ENCODE measurements around the gene CTRB1.

CTRB1 gene

GRCh38 chr16:75195811-75196790 lies 22.7 kb upstream of the CTRB1 start:
- no peak overlapping the region for H2AFZ ChIP-seq (ENCODE audit: low read depth, low read length)

DNA sequence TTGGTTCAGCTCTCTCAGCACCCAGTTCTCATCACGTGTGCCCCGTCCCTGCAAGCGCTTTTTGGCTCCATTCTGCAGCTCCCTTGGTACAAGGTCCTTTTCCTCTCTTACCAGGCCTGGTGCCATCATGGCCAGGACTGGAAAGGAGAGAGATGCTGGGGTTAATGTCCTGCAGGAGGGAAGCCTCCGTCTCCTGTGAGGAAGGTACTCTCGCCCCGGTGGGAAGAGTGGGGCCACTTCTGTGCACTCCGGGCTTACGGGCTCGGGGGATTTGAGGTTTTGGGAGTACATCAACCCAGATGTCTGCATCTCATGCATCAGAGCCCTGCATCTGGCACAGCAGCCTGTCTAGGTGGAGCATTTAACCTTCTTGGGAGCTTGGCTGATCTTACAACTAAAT lies 22.0 kb upstream of the CTRB1 start:
- no peak overlapping the region for H3K9ac ChIP-seq (ENCODE audit: low read length)
- no peak overlapping the region for H3K4me3 ChIP-seq (ENCODE audit: low read length)
- no peaks in the 10 kb centered on the region for H3K9me3 ChIP-seq (ENCODE audit: insufficient read depth, low read length)
- no peaks in the 10 kb centered on the region for H3K36me3 ChIP-seq (replicated peaks; ENCODE audit: low read depth, low read length)
- H3K4me1 ChIP-seq (ENCODE audit: low read length) = peaks cover 16% of the 10 kb centered on the region
- H4K20me1 ChIP-seq (ENCODE audit: insufficient read depth, low read length) = no peaks in the 10 kb centered on the region
- TF ChIP-seq EZH2phosphoT487 (IDR thresholded peaks at IDR 0.05; ENCODE audit: low read depth) = no peak
- no peak for TF ChIP-seq CTCF (IDR thresholded peaks at IDR 0.05; ENCODE audit: low read depth, low read length)
- H3K4me2 ChIP-seq (ENCODE audit: low read length) = no peak overlapping the region
- H2AFZ ChIP-seq (ENCODE audit: low read depth, low read length) = no peak overlapping the region
- H3K27ac ChIP-seq (ENCODE audit: low read length) = no peak overlapping the region
- H3K79me2 ChIP-seq (ENCODE audit: low read length) = no peaks in the 10 kb centered on the region
- peaks cover 58% of the 10 kb centered on the region for H3K27me3 ChIP-seq (ENCODE audit: low read depth, low read length)

More at GRCh38 chr16:75195811-75196790, 22.7 kb upstream of the CTRB1 start:
- Histone ChIP-seq H3K27me3 (ENCODE audit: low read depth, low read length) (peaks cover 59% of the 10 kb centered on the region), H3K4me1 (ENCODE audit: low read length) (peaks cover 9% of the 10 kb centered on the region), H3K36me3 (replicated peaks; ENCODE audit: low read depth, low read length) (no peaks in the 10 kb centered on the region), H3K4me3 (ENCODE audit: low read length) (no peak overlapping the region), H3K79me2 (ENCODE audit: low read length) (no peaks in the 10 kb centered on the region), H3K9ac (ENCODE audit: low read length) (no peak overlapping the region), H3K4me2 (ENCODE audit: low read length) (no peak overlapping the region), H3K27ac (ENCODE audit: low read length) (no peak overlapping the region), H4K20me1 (ENCODE audit: insufficient read depth, low read length) (no peaks in the 10 kb centered on the region), H3K9me3 (ENCODE audit: insufficient read depth, low read length) (no peaks in the 10 kb centered on the region)
- TF ChIP-seq CTCF (IDR thresholded peaks at IDR 0.05; ENCODE audit: low read depth, low read length) = no peak
- TF ChIP-seq EZH2phosphoT487 (IDR thresholded peaks at IDR 0.05; ENCODE audit: low read depth) = no peak

- no peaks in the 10 kb centered on the region for H3K9me3 ChIP-seq (ENCODE audit: insufficient read depth, low read length)
- H3K36me3 ChIP-seq (replicated peaks; ENCODE audit: low read depth, low read length) = no peaks in the 10 kb centered on the region
- H2AFZ ChIP-seq (ENCODE audit: low read depth, low read length) = no peak overlapping the region
- H3K27me3 ChIP-seq (ENCODE audit: low read depth, low read length) = peaks cover 56% of the 10 kb centered on the region
- H3K4me2 ChIP-seq (ENCODE audit: low read length) = no peak overlapping the region
- H3K4me3 ChIP-seq (ENCODE audit: low read length) = no peak overlapping the region
- H3K79me2 ChIP-seq (ENCODE audit: low read length) = no peaks in the 10 kb centered on the region
- no peak overlapping the region for H3K27ac ChIP-seq (ENCODE audit: low read length)
- H4K20me1 ChIP-seq (ENCODE audit: insufficient read depth, low read length) = no peaks in the 10 kb centered on the region
- TF ChIP-seq CTCF (IDR thresholded peaks at IDR 0.05; ENCODE audit: low read depth, low read length) (no peak), EZH2phosphoT487 (IDR thresholded peaks at IDR 0.05; ENCODE audit: low read depth) (no peak)
- peaks cover 17% of the 10 kb centered on the region for H3K4me1 ChIP-seq (ENCODE audit: low read length)
- no peak overlapping the region for H3K9ac ChIP-seq (ENCODE audit: low read length)
Measured at GRCh38 chr16:75197522-75198134, 21.2 kb upstream of the CTRB1 start.

- TF ChIP-seq EZH2phosphoT487 (IDR thresholded peaks at IDR 0.05; ENCODE audit: low read depth) (no peak), CTCF (IDR thresholded peaks at IDR 0.05; ENCODE audit: low read depth, low read length) (no peak)
- no peak overlapping the region for H3K4me2 ChIP-seq (ENCODE audit: low read length)
- H3K9me3 ChIP-seq (ENCODE audit: insufficient read depth, low read length) = no peaks in the 10 kb centered on the region
- peaks cover 17% of the 10 kb centered on the region for H3K4me1 ChIP-seq (ENCODE audit: low read length)
- no peak overlapping the region for H2AFZ ChIP-seq (ENCODE audit: low read depth, low read length)
- no peak overlapping the region for H3K27ac ChIP-seq (ENCODE audit: low read length)
- H3K9ac ChIP-seq (ENCODE audit: low read length) = no peak overlapping the region
- H4K20me1 ChIP-seq (ENCODE audit: insufficient read depth, low read length) = no peaks in the 10 kb centered on the region
- no peaks in the 10 kb centered on the region for H3K79me2 ChIP-seq (ENCODE audit: low read length)
- H3K4me3 ChIP-seq (ENCODE audit: low read length) = no peak overlapping the region
- H3K36me3 ChIP-seq (replicated peaks; ENCODE audit: low read depth, low read length) = no peaks in the 10 kb centered on the region
- H3K27me3 ChIP-seq (ENCODE audit: low read depth, low read length) = peaks cover 55% of the 10 kb centered on the region
Measured at GRCh38 chr16:75198135-75198600, 20.6 kb upstream of the CTRB1 start.
